Bone marrow (tissue), 2 donors: ENCODE data around the gene SHPK.

Experiments used
- DNase-seq, 2 donors: peaks; one replicate each; lab custom pipeline; 2025; lab: John Stamatoyannopoulos, UW

SHPK gene

DNA sequence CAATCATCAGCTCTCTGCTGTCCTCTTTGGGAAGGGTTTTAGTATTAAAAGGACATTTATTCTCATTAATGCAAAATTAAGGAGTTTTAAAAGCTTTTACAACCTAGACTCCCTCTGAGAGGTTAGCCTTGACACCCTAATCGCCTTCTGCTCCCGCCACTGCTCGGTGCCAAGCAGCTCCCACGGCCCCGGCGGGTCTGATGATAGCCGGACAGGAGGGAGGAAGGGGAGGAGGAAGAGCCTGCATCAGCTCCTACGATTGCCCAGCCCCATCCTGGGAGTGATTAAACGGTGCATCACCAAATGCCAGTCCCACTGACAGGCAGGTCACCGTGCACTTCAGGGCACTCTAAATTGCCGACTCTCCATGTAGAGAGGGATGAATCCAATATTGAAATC lies 8.3 kb downstream of the SHPK start:
- DNase-seq = no peak

- no peak for DNase-seq
Measured at GRCh38 chr17:3626831-3627768, 8.9 kb downstream of the SHPK start.

GRCh38 chr17:3622977-3623594 lies 13.0 kb downstream of the SHPK start:
- no peak for DNase-seq

- DNase-seq = no peak
Measured at GRCh38 chr17:3621146-3621720, 14.8 kb downstream of the SHPK start.

DNA sequence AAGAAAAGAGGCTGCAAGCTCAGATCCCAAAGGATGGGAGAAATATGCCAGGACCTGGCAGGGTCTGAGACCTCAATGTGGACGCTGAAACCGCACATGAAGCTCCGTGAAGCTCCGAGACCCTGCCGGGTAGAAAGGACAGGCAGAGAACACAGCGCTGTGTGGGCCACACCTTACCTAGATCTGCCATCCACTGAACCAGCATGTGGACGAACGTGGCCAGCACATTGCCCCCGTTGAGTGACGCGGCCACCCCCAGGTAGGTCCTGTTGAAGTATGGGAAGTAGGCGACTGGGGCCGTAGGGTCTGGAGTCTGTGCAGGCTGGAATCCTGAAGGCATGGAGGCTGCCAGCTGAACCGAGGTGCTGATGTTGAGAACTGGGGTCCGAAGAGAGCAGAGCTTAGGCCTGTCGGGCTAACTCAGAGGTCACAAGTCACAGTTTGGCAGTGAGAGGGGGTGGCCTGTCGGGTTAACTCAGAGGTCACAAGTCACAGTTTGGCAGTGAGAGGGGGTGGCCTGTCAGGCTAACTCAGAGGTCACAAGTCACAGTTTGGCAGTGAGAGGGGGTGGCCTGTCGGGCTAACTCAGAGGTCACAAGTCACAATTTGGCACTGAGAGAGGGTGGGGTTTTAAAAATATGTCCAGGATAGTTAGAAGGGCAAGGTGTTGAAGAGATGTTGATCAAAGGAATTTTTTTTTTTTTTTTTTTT lies 20.7 kb downstream of the SHPK start:
- DNase-seq = no peak

DNA sequence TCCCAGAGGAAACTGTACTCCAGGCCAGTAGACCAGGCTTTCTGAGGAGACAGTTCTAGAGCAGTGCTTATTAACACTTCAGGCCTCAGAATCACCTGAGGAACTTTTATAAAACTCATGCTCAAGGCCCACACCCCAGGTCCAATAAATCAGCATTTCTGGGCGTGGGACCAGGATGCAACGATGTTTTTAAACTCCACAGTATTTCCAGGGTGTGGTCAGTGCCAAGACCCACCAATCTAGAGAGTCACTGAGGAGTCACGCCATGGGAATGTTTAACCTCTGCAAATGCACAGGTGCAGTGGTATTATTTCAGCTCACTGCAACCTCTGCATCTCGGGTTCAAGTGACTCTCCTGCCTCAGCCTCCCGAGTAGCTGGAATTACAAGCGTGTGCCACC lies 22.9 kb downstream of the SHPK start:
- DNase-seq = no peak

DNA sequence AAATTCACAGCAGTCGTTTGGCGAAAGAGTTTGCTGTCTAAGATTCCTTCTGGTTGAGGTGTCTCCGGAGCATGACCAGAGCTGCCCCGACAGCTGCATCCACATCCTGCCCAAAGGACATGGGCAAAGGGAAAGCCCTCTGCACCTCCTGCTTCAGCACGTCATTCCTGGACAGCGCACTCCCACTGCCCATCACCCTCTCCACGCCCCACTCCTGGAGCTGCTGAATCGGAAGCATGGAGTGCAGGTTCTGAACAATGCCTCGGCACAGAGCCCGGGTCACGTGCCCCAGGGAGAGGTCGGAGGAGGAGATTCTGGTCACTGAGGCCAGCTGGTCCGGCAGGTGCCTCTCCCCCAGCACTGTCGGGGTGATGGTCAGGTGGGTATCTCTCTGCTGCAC lies 25.5 kb downstream of the SHPK start:
- DNase-seq = no peak

DNA sequence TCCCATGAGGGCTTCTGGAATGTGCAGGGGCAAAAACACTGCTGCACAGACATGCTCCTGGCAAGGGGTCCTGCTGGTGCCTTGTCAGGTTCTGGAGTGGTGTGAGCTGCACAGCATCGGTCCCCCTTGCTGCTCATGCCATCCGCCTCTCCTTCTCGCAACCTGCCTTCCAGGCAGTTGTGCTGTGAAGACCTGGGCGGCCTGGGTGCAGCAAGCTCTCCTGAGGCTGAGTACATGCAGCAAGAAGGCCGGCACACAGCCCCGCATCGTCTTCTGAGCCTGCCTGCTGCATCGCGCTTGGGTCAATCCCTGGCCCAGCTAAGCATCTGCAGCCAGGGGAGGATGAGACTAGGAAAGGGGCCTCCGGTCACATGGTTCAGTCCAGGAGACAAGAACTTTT lies 26.4 kb downstream of the SHPK start:
- DNase-seq = no peak

DNA sequence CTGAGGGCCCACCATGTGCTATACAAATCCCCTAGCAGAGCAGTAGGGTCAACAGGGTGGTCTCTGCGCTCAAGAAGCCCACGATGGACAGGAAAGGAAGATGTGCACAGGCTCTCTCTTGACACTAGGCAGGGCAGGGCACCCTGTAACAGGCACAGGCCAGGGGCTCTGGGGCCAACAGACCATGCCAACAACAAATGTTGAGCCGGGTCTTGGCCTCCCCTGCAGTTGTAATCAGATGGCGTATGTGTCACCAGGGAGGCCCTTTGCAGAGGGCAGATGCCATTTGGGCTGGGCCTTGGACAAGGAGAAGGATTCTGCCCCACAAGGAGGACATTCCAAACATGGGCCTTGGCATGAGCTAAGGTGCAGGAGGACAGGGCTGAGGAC lies 32.2 kb downstream of the SHPK start:
- no peak for DNase-seq

DNA sequence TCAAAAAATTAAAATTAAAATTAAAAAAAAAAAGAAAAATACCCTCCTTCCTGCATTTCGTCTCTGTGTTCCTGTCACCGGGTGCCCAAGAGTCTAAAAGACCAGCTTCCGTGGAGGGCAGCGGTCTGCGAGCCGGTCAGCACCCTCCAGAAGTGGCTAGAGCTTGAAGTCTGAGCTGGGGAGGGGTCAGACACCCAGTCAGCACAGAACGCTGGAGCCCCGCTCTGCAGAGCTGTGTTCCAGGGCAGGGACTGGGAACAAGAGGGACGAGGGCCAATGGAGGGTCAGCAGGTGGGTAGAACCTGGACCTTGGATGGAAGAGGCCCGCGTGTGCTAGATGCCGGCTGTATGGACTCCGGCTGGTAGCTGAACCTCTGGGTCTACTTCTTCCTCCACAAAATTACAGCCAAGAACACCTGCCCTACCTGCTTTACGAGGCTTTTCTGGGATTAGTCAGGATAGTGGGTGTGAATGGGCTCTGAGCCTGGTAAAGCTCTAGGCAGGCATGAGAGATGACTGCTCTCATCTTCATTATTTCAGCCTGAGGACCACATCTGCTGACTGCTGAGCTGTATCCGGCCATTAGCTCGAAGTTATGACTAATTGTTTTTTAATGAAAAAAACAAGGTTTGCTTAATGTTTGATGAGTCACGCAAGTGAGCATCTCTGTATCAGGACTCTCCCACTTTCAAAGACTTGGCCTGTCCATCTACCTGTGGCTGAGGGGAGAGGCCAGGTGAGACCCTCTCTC lies 32.8 kb downstream of the SHPK start:
- DNase-seq = no peak

GRCh38 chr17:3602499-3602898 lies 33.6 kb downstream of the SHPK start:
- DNase-seq = no peak

GRCh38 chr17:3600529-3601205 lies 35.4 kb downstream of the SHPK start:
- DNase-seq = no peak

- no peak for DNase-seq
Measured at GRCh38 chr17:3598078-3598477, 38.0 kb downstream of the SHPK start.

DNA sequence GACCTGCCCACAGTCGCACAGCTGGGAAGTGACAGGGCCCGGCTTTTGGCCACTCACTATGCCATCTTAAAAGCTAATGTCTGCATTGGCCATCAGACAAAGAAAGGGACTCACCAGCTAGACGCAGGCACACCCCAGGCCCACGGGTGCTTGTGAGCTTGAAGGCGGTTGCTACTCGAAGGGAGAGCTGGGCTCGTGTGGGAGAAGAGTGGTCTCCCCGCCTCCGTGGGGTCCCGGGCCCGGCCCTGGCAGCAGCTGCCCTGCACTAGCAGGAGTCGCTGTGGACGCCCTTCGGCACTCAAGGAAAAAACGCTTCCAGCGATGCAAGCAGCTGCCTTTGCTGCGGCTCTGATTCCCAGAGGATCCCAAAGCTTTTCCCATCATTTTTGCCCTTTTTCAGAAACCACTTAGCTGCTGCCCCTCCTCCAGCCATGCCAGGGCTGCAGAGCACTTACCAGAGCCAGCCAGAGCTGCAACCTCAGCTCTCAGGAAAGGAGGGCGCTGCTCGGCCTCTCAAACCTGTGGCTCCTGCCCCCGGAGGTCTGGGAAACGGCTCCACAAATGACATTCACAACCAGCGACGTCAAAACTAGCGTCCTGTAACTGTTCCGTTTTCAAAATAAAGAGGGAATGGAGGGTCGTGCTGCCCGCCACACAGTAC lies 39.1 kb downstream of the SHPK start:
- DNase-seq = no peak

DNA sequence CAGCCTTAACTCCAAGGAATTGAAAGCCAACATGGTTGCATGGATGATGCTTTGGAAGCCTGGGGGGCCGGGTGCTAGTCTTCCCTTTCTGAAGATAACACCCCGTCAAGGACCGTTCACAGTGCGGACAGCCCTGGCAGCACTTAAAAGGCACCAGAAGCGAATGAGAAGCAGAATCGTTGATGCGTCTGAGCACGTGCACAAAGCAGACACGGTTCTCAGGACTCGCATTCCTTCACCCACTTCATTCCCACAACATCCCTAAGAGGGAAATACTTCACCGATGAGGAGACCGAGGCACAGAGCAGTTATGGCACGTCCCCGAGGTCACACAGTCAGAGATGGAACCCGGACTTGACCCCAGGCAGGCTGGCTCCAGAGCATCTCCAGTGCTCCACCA lies 41.1 kb downstream of the SHPK start:
- DNase-seq = no peak

- no peak for DNase-seq
Measured at GRCh38 chr17:3594051-3594800, 41.8 kb downstream of the SHPK start.

- no peak for DNase-seq
Measured at GRCh38 chr17:3593384-3593783, 42.7 kb downstream of the SHPK start.

- no peak for DNase-seq
Measured at GRCh38 chr17:3592216-3592860, 43.7 kb downstream of the SHPK start.

GRCh38 chr17:3590768-3591167 lies 45.3 kb downstream of the SHPK start:
- DNase-seq = no peak
